Embryonic facial prominence (tissue), 1 donor: ENCODE measurements around the gene ACSF3.
"Not testable (repeated sequence)": the region's sequence is repeated elsewhere in the genome, so short reads cannot be mapped to it uniquely, and the experiment has no call there.

Experiments used
- DNase-seq: peaks from one replicate; pipeline ENCODE4 v3.0.0-alpha.2; 2016; ENCODE audit errors: extremely low spot score

ACSF3 gene

DNA sequence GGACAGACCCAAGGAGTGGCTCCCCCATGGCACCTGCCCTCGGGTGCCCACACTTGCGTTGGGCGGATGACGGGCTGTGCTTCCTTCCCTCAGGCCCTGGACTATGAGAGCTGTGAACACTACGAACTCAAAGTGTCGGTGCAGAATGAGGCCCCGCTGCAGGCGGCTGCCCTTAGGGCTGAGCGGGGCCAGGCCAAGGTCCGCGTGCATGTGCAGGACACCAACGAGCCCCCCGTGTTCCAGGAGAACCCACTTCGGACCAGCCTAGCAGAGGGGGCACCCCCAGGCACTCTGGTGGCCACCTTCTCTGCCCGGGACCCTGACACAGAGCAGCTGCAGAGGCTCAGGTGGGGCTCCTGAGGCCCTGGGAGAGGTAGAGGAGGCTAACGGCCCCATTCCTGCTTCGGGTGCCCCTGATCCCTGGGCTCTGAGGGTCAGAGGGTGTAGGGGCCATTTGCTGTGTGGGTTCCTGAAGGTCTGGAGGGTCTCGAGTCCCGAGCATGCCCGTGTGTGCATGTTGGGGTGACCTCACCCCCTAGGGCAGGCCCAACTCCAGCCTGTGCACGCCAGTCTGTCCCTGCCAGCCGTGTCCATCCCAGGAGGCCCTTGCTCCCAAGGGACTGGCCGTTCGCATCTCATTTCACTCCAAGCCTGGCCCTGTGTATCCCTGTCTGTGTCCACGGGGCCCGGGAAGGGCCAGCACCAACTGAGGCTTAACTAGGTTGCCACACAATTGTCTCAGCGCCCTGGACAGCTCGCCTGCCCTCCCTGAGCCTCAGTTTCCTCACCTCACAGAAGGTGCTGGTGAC, 96.7 kb downstream of the ACSF3 start:
- no peak for DNase-seq

DNA sequence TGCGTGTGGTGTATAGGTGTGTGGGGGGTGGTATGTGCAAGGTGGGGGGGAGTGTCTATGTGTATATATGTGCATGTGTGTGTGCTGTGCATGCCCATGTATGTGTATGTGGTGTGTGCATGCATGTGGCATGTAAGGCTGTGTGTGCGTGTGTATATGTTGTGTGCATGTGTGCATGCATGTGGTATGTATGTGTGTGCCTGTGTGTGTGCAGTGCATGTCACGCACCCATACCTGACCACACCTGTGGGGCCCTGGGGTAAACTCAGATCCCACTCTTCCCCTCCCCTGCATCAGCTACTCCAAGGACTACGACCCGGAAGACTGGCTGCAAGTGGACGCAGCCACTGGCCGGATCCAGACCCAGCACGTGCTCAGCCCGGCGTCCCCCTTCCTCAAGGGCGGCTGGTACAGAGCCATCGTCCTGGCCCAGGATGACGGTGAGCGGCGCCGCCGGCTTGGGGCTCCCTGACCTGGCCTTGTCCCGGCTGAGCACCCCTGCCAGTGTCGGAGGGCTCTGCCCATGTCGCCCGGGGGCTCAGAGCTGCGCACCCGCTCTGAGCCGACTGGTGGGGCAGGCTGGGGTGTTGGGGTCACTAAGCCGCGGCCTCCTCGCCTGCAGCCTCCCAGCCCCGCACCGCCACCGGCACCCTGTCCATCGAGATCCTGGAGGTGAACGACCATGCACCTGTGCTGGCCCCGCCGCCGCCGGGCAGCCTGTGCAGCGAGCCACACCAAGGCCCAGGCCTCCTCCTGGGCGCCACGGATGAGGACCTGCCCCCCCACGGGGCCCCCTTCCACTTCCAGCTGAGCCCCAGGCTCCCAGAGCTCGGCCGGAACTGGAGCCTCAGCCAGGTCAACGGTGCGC, 97.6 kb downstream of the ACSF3 start:
- no peak for DNase-seq

DNA sequence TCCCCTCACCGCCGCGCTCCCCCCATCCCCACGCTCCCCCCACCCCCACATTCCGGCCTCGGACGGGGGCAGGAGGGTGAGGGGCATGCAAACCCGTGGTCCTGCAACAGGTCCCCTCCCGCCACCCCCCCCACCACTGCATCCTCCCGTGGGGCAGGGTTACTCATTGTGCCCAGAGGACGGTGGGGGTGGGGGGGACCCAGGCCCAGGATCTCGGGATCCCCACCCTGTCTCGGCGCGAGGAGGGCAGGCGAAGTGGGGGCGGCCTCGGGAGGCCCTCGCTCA, 98.2 kb downstream of the ACSF3 start:
- DNase-seq: no peak

DNA sequence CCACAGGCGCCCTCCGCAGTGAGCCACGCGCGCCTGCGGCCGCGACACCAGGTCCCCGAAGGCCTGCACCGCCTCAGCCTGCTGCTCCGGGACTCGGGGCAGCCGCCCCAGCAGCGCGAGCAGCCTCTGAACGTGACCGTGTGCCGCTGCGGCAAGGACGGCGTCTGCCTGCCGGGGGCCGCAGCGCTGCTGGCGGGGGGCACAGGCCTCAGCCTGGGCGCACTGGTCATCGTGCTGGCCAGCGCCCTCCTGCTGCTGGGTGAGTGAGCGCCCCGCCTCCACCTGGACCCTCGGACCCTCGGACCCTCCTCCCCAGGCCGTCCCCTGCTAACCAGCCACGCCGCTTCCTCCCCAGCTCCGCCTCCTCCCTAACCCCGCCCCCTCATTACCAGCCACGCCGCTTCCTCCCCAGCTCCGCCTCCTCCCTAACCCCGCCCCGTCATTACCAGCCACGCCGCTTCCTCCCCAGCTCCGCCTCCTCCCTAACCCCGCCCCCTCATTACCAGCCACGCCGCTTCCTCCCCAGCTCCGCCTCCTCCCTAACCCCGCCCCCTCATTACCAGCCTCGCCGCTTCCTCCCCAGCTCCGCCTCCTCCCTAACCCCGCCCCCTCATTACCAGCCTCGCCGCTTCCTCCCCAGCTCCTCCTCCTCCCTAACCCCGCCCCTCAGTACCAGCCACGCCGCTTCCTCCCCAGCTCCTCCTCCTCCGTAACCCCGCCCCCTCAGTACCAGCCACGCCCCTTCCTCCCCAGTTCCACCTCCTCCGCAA, 98.7 kb downstream of the ACSF3 start:
- not testable (repeated sequence) for DNase-seq

DNA sequence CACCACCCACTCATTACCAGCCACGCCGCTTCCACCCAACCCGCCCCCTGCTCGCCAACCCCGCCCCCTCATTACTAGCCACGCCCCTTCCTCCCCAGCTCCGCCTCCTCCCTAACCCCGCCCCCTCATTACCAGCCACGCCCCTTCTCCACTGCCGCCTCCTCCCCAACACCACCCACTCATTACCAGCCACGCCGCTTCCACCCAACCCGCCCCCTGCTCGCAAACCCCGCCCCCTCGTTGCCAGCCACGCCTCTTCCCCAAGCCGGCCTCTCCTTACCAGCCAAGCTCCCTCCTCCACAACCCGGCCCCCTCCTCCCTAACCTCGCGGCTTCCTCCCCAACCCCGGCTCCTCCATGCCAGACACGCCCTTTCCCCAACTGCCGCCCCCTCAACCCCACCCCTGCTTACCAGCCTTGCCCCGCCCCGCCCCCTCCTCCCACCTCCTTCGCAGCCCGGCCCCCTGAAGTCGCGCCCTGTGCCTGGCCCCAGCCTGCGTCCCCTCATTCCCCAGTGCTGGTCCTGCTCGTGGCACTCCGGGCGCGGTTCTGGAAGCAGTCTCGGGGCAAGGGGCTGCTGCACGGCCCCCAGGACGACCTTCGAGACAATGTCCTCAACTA, 99.4 kb downstream of the ACSF3 start:
- no peak for DNase-seq

DNA sequence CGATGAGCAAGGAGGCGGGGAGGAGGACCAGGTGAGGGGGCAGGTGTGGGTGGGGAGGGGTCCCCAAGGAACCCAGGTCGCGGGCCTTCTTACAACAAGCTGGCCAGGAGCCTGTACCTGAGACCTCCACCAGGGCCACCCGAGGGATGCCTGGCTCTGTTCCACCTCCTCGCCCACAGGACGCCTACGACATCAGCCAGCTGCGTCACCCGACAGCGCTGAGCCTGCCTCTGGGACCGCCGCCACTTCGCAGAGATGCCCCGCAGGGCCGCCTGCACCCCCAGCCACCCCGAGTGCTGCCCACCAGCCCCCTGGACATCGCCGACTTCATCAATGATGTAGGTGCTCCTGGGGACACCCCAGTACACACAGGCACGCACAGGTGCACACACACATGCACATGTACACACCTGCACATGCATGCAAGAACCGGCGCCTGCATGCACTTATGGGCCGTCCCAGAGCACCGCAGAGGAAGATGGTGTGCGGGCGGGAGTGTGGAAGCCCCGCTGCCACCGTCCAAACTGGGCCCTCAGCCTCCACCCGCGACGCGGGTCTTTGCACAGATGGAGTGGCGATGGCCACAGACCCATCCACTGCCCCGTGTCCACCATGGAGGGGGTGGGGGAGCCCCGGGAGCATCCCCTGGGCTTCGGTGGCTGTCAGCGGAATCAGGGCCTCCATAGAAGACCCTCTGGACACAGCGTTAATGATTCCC, 100.1 kb downstream of the ACSF3 start:
- no peak for DNase-seq

DNA sequence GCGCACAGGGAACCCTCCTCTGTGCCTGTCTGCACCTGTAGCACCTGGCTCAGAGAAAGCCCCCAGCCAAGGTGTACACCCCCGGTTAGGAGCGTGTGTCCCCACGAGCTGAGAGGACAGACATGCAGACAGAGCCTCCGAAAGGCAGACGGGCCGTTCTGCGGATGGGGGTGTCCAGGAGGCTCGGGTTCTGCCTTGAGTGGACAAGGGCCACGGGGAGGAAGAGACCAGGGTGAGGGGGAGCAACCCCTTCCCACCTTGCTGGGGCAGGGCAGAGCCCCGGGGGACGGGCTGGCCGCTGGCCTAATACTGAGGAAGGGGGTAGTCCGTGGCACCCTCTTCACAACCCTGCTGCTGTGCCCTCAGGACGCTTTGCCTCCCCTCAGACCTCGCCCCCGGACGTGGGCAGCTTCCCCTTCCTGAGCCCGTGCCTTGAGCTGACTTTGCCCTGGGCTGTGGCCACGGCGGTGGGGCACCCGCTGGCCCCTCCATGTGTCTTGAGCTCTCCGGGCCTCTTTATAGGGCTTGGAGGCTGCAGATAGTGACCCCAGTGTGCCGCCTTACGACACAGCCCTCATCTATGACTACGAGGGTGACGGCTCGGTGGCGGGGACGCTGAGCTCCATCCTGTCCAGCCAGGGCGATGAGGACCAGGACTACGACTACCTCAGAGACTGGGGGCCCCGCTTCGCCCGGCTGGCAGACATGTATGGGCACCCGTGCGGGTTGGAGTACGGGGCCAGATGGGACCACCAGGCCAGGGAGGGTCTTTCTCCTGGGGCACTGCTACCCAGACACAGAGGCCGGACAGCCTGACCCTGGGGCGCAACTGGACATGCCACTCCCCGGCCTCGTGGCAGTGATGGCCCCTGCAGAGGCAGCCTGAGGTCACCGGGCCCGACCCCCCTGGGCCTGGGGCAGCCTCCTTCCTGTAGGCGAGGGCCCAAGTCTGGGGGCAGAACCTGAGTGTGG, 101.0 kb downstream of the ACSF3 start:
- DNase-seq: no peak

DNA sequence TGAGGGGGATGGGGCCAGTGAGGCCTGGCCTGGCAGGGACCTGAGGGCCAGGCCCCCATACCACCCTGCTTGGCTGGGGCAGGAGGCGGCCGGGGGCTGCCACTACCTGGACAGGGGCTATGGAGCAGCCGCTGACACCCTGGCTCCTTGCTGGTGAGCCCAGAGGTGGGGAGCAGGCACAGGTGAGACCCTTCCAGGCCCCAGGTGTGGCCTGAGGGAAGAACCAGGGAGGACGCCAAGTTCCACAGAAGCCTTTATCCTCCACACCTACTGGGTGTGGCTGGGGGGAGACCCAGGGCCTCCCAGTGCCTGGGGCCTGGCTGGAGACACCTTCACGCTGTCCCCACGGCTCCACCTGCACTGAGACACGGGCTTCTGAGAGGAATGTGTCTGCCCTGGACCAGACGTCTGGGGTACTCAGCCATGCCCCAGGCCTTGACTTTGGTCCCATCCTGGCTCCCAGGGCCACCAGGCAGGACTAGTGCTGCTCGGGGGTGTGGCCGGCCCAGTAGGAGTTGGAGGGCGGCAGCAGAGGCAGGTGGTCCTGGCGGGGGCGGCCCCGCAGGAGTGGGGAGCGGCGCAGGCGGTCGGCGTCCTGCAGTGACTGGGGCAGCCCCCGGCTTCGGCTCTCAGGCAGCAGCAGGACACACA, 102.0 kb downstream of the ACSF3 start:
- DNase-seq: no peak

DNA sequence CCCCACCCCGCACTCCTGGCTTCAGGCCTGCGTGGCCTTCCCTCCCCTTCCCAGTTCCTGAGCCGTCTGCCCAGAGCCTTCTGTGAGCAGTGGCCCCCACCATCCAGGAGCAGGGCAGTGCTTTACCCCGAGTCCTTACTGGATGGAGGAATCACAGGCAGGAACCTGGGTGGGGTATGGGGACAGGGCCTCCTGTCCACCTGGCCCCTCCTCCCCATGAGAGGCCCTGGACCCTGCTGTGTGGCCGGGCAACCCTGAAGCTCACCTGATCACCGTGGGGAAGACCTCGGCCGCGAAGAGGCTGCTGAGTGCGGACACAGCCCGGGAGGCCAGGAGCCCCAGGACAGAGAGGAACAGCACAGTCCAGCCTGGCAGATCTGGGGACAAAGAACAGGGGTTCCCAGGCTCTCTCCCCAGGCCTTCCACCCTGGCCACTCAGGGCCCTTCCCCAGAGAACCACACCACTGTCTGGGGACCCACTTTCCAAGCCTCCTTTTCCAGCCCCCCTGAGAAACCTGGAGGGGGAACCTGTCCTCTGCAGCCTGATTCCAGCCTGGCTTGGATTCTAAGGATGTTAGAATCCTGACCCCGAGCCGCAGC, 103.5 kb downstream of the ACSF3 start:
- DNase-seq: no peak

DNA sequence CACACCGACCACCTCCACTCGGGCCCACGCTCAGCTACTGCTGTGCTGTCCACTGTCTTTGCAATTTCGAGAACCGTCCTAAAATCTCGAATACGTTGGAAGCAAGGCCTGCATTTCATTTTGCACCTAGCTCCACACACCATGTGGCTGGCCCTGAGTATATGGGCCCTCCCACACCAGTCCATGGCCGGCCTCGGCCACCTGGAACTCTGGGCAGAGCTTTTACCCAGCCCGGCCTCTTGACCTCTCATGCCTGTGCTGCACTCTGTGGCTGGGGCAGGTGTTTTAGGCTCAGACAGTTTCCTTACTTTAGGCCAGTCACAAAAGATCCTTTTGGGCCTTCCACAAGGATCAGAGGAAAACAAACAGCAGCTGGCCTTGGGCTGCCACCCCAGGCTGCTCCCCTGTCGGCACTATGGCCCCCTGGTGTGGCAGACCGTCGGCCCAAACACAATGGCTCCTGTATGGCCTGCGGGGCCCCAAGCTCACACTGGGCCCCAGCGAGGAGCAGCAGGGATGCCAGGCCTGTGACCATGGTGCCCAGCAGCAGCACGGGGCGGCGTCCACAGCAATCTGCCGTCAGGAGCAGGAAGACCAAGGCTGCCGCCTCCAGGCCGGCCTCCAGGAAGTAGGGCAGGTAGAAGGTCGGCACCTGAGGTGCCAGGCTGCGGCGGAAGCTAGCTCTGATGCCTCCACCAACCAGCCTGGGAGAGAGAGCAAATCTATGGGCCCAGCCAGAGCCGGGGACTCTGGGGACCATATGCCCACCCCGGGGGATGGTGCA, 104.2 kb downstream of the ACSF3 start:
- DNase-seq: no peak

DNA sequence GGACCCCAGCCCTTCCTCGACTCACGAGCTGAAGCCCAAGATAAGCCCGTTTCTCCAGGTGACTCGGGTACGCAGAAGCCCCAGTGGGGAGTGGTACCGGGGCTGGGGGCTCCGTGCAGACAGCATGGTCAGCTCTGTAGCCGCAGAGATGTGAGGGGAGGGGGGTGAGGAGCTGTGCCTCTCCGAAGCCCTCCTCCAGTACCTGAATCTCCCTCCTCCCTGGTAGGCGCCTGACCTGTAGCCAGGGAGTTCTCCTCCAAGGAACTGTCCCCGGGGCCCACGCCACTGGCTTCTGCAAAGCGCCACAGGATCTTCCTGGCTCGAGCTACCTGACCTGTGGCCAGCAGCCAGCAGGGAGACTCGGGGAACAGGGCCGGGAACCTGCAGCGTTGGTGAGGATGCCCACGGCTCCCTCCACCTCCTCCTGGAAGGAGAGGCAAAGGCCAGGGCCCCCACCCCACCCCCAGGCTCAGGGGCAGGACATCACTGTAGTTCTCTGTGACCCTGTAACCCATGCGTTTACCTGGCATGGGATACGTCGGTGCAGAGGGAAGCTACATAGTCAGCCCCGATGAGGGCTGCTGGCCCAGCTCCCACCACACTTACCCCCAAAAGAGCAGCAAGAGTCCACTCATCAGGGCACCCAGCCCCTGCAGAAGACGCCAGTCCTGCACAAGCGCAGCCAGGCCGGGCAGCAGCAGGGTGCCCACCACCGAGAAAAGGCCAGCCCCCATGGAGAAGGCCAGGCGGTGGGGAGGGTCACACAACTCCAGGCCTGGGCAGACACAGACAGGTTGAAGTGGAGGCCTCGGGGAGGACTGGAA, 105.0 kb downstream of the ACSF3 start:
- DNase-seq: no peak

DNA sequence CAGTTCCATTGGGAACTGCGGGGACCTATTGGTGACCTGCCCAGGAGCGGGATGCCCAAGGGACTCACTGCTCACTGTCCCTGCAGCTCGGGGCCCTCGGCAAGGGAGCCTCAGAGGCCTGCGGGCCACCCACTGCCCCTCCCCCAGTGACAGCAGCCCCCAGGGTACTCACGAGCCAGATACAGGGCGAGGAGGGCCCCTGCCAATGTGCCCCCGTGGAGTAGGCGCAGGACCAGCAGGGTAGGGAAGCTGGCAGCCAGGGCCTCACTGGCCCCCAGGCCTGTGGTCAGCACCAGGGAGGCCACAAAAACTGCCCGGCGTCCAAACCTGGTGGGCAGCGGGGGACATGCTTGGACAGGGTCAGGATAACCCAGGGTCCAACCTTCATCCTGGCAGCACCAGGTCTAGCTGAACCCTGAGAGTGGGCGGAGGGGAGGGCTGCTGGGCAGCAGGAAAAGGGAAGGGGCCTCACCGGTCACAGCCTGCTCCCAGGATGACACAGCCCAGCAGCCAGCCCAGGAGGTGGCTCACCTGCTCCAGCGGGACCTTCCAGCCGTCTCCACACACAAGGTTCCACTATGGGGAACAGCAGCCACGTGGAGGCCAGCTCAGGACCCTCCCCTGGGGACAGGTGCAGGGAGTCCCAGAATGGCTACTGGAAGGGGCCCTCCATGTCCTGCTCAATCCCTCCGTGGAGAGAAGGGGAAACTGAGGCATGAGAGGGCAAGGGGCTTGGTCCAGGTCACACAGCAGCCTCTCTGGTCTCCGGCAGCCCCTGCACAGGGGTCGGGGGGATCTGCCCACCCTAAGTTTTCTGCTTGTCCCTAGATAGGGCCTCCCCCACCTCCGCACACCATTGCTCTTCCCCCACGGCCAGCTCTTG, 105.8 kb downstream of the ACSF3 start:
- no peak for DNase-seq

DNA sequence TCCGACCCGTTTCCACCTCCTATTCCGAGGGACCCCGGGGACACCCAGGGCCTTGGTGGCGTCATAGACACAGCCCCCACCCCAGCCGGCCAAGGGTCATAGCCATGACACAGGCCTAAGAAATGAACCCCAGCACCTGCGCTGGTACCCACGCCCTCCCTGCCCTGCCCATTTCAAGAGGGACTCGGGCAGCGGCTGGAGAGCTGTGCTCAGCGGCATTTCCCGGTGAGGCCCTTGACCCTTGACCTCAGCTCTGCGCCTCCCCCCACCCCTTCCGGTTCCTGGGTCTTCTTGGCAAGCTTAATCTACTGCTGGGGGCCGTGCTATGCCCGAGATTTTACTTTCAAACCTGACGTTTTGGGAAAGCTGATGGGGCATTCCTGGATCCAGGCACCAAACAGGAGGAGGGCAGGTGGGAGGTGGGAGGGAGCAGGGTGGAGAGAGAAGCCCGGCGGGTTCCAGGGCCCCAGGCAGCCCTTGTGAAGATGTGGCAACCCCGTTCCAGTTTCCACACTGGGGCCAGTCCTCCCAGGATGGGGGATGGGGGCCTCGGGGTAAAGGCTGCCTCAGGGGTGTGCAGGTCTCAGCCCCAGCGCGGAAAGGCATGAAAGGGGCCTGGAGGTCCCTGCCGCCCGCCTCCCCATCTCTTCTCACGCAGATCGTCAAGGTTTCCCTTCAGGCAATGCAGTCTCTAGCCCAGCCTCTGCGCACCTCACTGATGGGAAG, 106.6 kb downstream of the ACSF3 start, which contains the start of gene SLC22A31:
TSS of gene SLC22A31 (minus strand) at position 414 of the 726 bp plus-strand sequence. CDS start at position 378, 36 bp downstream.
- no peak for DNase-seq

DNA sequence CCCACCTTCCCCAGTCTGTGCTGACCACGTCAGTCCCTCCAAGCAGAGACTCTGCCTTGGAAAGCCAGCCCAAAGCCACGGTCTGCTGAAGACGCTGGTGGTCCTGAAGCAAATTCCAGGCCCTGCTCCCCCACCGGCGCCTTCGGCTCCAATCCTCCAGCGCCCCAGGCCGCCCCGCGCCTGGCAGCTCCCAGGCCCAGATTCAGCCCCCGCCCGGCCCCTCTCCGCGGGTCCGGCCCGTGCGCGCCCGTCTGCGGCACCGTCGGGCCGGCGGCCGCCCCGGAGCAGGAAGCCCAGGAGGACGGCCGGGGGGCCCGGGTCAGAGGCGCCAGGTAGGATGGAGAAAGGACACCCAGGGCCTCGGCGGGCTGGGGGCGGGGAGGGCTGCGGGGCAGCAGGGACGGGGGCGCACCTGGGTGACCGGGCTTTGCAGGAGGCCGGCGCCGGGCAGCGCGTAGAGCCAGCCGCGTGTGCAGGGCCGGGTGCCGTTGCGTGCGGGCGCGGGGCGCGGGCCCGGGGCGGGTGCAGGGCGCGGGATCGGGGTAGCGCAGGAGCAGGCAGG, 107.3 kb downstream of the ACSF3 start:
- no peak for DNase-seq
